ENCODE measurements around the gene CHD9NB.

- no peak for TF ChIP-seq EP300 (IDR thresholded peaks at IDR 0.05; ENCODE audit: low read depth)
- no peak for TF ChIP-seq POLR2A (IDR thresholded peaks at IDR 0.05)
These were observed 45.6 kb downstream of the CHD9NB start for GRCh38 chr16:53007095-53007494.

Data from transverse colon (tissue), 1 donor.